WTC11 (cell line): ENCODE data around the gene GRIK5. TPM values are rescaled to one million over a fixed set of nuclear protein-coding genes. Genes with fewer than 3 reads are reported as not detected.
A peak's percentile ranks its signal among the peaks of the same experiment; 100 is the strongest.

ENCODE experiments used
- ATAC-seq: fragments of 200-7000 bp; cut with Tn5 transposase; 2 replicates; pipeline ENCODE4 v1.10.0; 2021; ENCODE audit warnings: mild to moderate bottlenecking, moderate library complexity
- Bru-seq: library from RNA; stranded (reverse); fragments of 400-500 nt; gene quantifications from one replicate; lab custom pipeline; 2021; lab: Mats Ljungman, UMichigan
- CTCF ChIA-PET: fragments of 300-600 bp; sonication (Branson Sonifier 250); formaldehyde crosslinking; loops from one replicate; lab custom pipeline; 2021; ENCODE audit warnings: antibody characterized with exemption; lab: Charles Lee
- POLR2A ChIA-PET: fragments of 350-600 bp; sonication (Branson Sonifier 250); formaldehyde crosslinking; loops from one replicate; lab custom pipeline; 2021; ENCODE audit warnings: antibody characterized with exemption; lab: Charles Lee
- DNase-seq: peaks from one replicate; pipeline ENCODE4 v3.0.0; 2021; ENCODE audit warnings: low spot score
- H3K27ac Mint-ChIP-seq: 2 replicates; pipeline ENCODE4 v1.8.0; 2021; ENCODE audit warnings: mixed read lengths
- H3K27me3 Mint-ChIP-seq: 2 replicates; pipeline ENCODE4 v1.8.0; 2021; ENCODE audit warnings: low read depth, mild to moderate bottlenecking, moderate library complexity, mixed read lengths
- H3K36me3 Mint-ChIP-seq: 2 replicates; pipeline ENCODE4 v1.8.0; 2021; ENCODE audit warnings: mixed read lengths
- H3K4me1 Mint-ChIP-seq: 2 replicates; pipeline ENCODE4 v1.8.0; 2022; ENCODE audit warnings: mixed read lengths
- H3K4me3 Mint-ChIP-seq: 2 replicates; pipeline ENCODE4 v1.8.0; 2021; ENCODE audit warnings: mild to moderate bottlenecking, moderate library complexity, mixed read lengths
- H3K9me3 Mint-ChIP-seq: 2 replicates; pipeline ENCODE4 v1.8.0; 2021; ENCODE audit warnings: mixed read lengths
- ARID4B ChIP-seq: sonication (generic); formaldehyde crosslinking; IDR thresholded peaks from 2 replicates; pipeline ENCODE4 v1.8.0; 2023; ENCODE audit warnings: missing genetic modification reagents, mild to moderate bottlenecking, borderline replicate concordance
- ATF1 ChIP-seq: sonication (generic); formaldehyde crosslinking; IDR thresholded peaks from 2 replicates; pipeline ENCODE4 v1.8.1; 2023; ENCODE audit warnings: mild to moderate bottlenecking, moderate library complexity, missing genetic modification reagents
- FOXK1 ChIP-seq: sonication (generic); formaldehyde crosslinking; IDR thresholded peaks from 2 replicates; pipeline ENCODE4 v1.8.0; 2022; ENCODE audit warnings: mild to moderate bottlenecking, moderate library complexity, missing genetic modification reagents
- FOXP1 ChIP-seq: sonication (generic); formaldehyde crosslinking; IDR thresholded peaks from 2 replicates; pipeline ENCODE4 v1.8.0; 2022; ENCODE audit warnings: missing genetic modification reagents, mild to moderate bottlenecking, moderate library complexity, borderline replicate concordance
- GTF2I ChIP-seq: fragments of 250-450 bp; sonication (Bioruptor Pico); conservative IDR thresholded peaks from 2 replicates; pipeline ENCODE4 v1.4.0; 2021; ENCODE audit warnings: mild to moderate bottlenecking
- KAT7 ChIP-seq: sonication (generic); formaldehyde crosslinking; IDR thresholded peaks from 2 replicates; pipeline ENCODE4 v1.8.1; 2023; ENCODE audit warnings: missing genetic modification reagents, mild to moderate bottlenecking, borderline replicate concordance
- MAX ChIP-seq: sonication (generic); formaldehyde crosslinking; IDR thresholded peaks from 2 replicates; pipeline ENCODE4 v1.8.0; 2022; ENCODE audit warnings: mild to moderate bottlenecking, missing genetic modification reagents
- MYBL2 ChIP-seq: sonication (generic); formaldehyde crosslinking; IDR thresholded peaks from 2 replicates; pipeline ENCODE4 v1.8.1; 2023; ENCODE audit warnings: mild to moderate bottlenecking, moderate library complexity, missing genetic modification reagents
- PRDM15 ChIP-seq: sonication (generic); formaldehyde crosslinking; IDR thresholded peaks from 2 replicates; pipeline ENCODE4 v1.8.0; 2022; ENCODE audit warnings: missing genetic modification reagents
- RORB ChIP-seq: fragments of 250-450 bp; sonication (Bioruptor Pico); IDR thresholded peaks from 2 replicates; pipeline ENCODE4 v1.9.0; 2021; ENCODE audit warnings: mild to moderate bottlenecking
- SMAD3 ChIP-seq: sonication (generic); formaldehyde crosslinking; IDR thresholded peaks from 2 replicates; pipeline ENCODE4 v1.8.0; 2022; ENCODE audit warnings: missing genetic modification reagents, mild to moderate bottlenecking, borderline replicate concordance
- SP1 ChIP-seq: sonication (generic); formaldehyde crosslinking; conservative IDR thresholded peaks from 2 replicates; pipeline ENCODE4 v1.8.1; 2022; ENCODE audit warnings: missing genetic modification reagents
- TEAD1 ChIP-seq: sonication (generic); formaldehyde crosslinking; IDR thresholded peaks from 2 replicates; pipeline ENCODE4 v1.8.0; 2022; ENCODE audit warnings: mild to moderate bottlenecking, missing genetic modification reagents
- TP53 ChIP-seq: sonication (generic); formaldehyde crosslinking; IDR thresholded peaks from 2 replicates; pipeline ENCODE4 v1.8.1; 2023; ENCODE audit warnings: mild to moderate bottlenecking, missing genetic modification reagents
- USF2 ChIP-seq: sonication (generic); formaldehyde crosslinking; IDR thresholded peaks from 2 replicates; pipeline ENCODE4 v1.8.1; 2023; ENCODE audit warnings: mild to moderate bottlenecking, missing genetic modification reagents, moderate library complexity
- ZNF138 ChIP-seq: sonication (generic); formaldehyde crosslinking; conservative IDR thresholded peaks from 2 replicates; pipeline ENCODE4 v1.8.1; 2022; ENCODE audit warnings: mild to moderate bottlenecking, moderate library complexity, missing genetic modification reagents
- ZNF219 ChIP-seq: sonication (generic); formaldehyde crosslinking; IDR thresholded peaks from 2 replicates; pipeline ENCODE4 v1.8.0; 2023; ENCODE audit warnings: missing genetic modification reagents, mild to moderate bottlenecking, borderline replicate concordance
- ZNF232 ChIP-seq: sonication (generic); formaldehyde crosslinking; IDR thresholded peaks from 2 replicates; pipeline ENCODE4 v1.8.0; 2022; ENCODE audit warnings: mild to moderate bottlenecking, missing genetic modification reagents
- ZNF263 ChIP-seq: sonication (generic); formaldehyde crosslinking; IDR thresholded peaks from 2 replicates; pipeline ENCODE4 v1.8.1; 2022; ENCODE audit warnings: low read depth, mild to moderate bottlenecking, moderate library complexity, missing genetic modification reagents
- ZNF317 ChIP-seq: sonication (generic); formaldehyde crosslinking; IDR thresholded peaks from 2 replicates; pipeline ENCODE4 v1.8.1; 2023; ENCODE audit warnings: low read depth, mild to moderate bottlenecking, moderate library complexity, missing genetic modification reagents, borderline replicate concordance
- ZNF396 ChIP-seq: fragments of 250-450 bp; sonication (Bioruptor Pico); IDR thresholded peaks from 2 replicates; pipeline ENCODE4 v1.8.0; 2021; ENCODE audit warnings: mild to moderate bottlenecking, moderate library complexity, borderline replicate concordance
- long read RNA-seq, 3 experiments: library from RNA in 1 of 3; library from capped mRNA in 1 of 3; library from polyadenylated mRNA in 1 of 3; unstranded in 2 of 3; stranded (forward) in 1 of 3; transcript quantifications; one replicate each; pipeline ENCODE4 v2.0.0, GENCODE V29; 2021
- total RNA-seq: library from RNA; stranded (reverse); gene quantifications from 3 replicates; pipeline ENCODE4 v1.2.3, GENCODE V29; 2021
- TF ChIP-seq, protein P1 (sequence below): fragments of 200-600 bp; IDR thresholded peaks from 2 replicates; pipeline ENCODE4 v1.8.0; 2022; ENCODE audit warnings: antibody characterized with exemption
- TF ChIP-seq, protein P2 (sequence below): fragments of 250-450 bp; sonication (Bioruptor Pico); IDR thresholded peaks from 2 replicates; pipeline ENCODE4 v1.9.0; 2021; ENCODE audit warnings: mild to moderate bottlenecking
- TF ChIP-seq, protein P3 (sequence below): fragments of 250-450 bp; sonication (Bioruptor Pico); IDR thresholded peaks from 2 replicates; pipeline ENCODE4 v1.9.0; 2021; ENCODE audit warnings: moderate library complexity, mild to moderate bottlenecking, inconsistent platforms, borderline replicate concordance

GRIK5 gene
- total RNA-seq: 52.3 to 71.3 TPM (median 66.3 TPM) in 3 replicates
- percentile 61 among the genes with signal in this experiment for Bru-seq, nascent RNA
- long read RNA-seq, experiment 1, transcript GRIK5-204 (20 exons, 3,308 nt): major isoform, 10 of 63 reads
- long read RNA-seq, experiment 1, partial matches to known transcripts: 9 of 63 reads
- long read RNA-seq, experiment 1, other reads (novel, unspliced or antisense): 39 of 63 reads
- long read RNA-seq, experiment 2, transcript GRIK5-204 (20 exons, 3,308 nt): major isoform, 15 of 69 reads
- long read RNA-seq, experiment 2, partial matches to known transcripts: 29 of 69 reads
- long read RNA-seq, experiment 2, other reads (novel, unspliced or antisense): 25 of 69 reads
- long read RNA-seq, experiment 3, partial matches to known transcripts: 0 of 2 reads
- long read RNA-seq, experiment 3, other reads (novel, unspliced or antisense): 2 of 2 reads

DNA sequence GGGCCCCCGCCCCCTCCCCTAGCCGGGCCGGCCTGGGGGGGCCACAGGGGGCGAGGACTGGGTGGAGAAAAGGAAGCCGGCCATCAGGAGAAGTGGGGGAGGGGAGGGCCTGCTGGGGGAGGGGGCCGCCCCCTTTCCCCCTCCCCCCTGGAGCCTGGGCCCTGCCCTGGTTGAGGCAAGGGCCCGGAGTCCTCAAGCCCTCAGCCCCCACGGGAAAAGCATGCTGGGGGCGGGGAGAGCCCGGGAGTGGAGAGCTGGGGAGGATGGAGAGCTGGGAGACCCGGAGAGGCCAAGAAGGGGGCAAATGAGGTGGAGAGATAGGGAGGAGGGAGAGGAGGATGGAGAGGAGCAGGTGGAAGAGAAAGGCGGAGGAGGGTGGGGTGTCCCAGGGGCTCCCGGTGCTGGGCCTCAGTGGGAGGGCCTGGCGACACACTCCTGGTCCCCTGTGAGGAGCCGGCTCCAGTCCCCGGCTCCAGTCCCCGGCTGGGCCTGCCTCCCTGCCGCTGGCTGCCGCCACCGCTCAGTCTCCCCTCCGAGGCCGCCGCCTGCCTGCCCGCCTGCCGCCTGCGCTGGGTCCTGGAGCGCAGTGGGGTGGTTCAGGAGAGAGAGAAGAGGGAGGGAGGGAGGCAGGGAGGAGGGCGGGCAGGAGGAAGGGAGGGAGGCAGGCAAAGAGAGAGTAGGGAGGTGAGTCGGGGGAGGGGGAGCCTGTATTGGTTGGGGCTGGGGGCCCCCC lies at the start of gene GRIK5:
GRIK5 (minus strand) TSS at position 588 of the 733 bp plus-strand sequence. CDS start 4,436 bp downstream, outside the sequence.
- no peak within 1 kb of the TSS; the same call in 1 of the 2 replicates for H3K4me3 Mint-ChIP-seq
- peaks cover 5% of the 10 kb centered on the region for H3K36me3 Mint-ChIP-seq
- H3K4me1 Mint-ChIP-seq: peaks cover 20% of the 10 kb centered on the region
- ATAC-seq (peak; percentile 53), DNase-seq (peak; percentile 51)
- CTCF ChIA-PET: interaction anchor here (0.6 to 1.4 kb wide), 4 partner anchors 35 to 45 kb away, joined by 3 to 7 read pairs (median 4); no protein-coding TSS in a partner anchor
- H3K9me3 Mint-ChIP-seq: no peaks in the 10 kb centered on the region
- no peak within 1 kb of the TSS for H3K27ac Mint-ChIP-seq
- no peaks in the 10 kb centered on the region for H3K27me3 Mint-ChIP-seq
- POLR2A ChIA-PET: no interaction called here
- TF ChIP-seq RORB (CRISPR knock-in tag) (no peak), TP53 (CRISPR knock-in tag) (no peak), MYBL2 (CRISPR knock-in tag) (no peak), ZNF396 (CRISPR knock-in tag) (no peak), KAT7 (CRISPR knock-in tag) (no peak), SP1 (CRISPR knock-in tag) (0 out of 2 replicates have a peak, but pooled peaks have one; percentile 19), MAX (CRISPR knock-in tag) (no peak), ATF1 (CRISPR knock-in tag) (no peak), ARID4B (CRISPR knock-in tag) (no peak), ZNF232 (CRISPR knock-in tag) (no peak), ZNF138 (CRISPR knock-in tag) (no peak), ZNF219 (CRISPR knock-in tag) (no peak), FOXP1 (0 out of 2 replicates have a peak, but pooled peaks have one; percentile 11), FOXK1 (CRISPR knock-in tag) (0 out of 2 replicates have a peak, but pooled peaks have one; percentile 23), USF2 (CRISPR knock-in tag) (no peak), SMAD3 (CRISPR knock-in tag) (no peak), ZNF263 (peak; percentile 96), PRDM15 (peak; percentile 67), GTF2I (CRISPR knock-in tag) (no peak), ZNF317 (CRISPR knock-in tag) (no peak), TEAD1 (no peak)
- TF ChIP-seq, protein P1, sequence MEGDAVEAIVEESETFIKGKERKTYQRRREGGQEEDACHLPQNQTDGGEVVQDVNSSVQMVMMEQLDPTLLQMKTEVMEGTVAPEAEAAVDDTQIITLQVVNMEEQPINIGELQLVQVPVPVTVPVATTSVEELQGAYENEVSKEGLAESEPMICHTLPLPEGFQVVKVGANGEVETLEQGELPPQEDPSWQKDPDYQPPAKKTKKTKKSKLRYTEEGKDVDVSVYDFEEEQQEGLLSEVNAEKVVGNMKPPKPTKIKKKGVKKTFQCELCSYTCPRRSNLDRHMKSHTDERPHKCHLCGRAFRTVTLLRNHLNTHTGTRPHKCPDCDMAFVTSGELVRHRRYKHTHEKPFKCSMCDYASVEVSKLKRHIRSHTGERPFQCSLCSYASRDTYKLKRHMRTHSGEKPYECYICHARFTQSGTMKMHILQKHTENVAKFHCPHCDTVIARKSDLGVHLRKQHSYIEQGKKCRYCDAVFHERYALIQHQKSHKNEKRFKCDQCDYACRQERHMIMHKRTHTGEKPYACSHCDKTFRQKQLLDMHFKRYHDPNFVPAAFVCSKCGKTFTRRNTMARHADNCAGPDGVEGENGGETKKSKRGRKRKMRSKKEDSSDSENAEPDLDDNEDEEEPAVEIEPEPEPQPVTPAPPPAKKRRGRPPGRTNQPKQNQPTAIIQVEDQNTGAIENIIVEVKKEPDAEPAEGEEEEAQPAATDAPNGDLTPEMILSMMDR: no peak
- TF ChIP-seq, protein P2, sequence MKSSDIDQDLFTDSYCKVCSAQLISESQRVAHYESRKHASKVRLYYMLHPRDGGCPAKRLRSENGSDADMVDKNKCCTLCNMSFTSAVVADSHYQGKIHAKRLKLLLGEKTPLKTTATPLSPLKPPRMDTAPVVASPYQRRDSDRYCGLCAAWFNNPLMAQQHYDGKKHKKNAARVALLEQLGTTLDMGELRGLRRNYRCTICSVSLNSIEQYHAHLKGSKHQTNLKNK (CRISPR knock-in tag): no peak
- TF ChIP-seq, protein P3, sequence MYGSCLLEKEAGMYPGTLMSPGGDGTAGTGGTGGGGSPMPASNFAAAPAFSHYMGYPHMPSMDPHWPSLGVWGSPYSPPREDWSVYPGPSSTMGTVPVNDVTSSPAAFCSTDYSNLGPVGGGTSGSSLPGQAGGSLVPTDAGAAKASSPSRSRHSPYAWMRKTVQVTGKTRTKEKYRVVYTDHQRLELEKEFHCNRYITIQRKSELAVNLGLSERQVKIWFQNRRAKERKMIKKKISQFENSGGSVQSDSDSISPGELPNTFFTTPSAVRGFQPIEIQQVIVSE: no peak
